Upper lobe of right lung (tissue), 1 donor: ENCODE results near the gene HS1BP3. TPM values are rescaled to one million over a fixed set of nuclear protein-coding genes. Genes with fewer than 3 reads are reported as not detected.

Experiments
- ATAC-seq: fragments of 200-7000 bp; cut with Tn5 transposase; one replicate; pipeline ENCODE4 v1.9.1; 2020; ENCODE audit warnings: mild to moderate bottlenecking, moderate library complexity
- DNase-seq: peaks from one replicate; pipeline ENCODE4 v3.0.0-alpha.2; 2020
- H3K27ac ChIP-seq: fragments of 200-600 bp; one replicate; pipeline ENCODE4 v1.8.0; 2022
- H3K27me3 ChIP-seq: fragments of 200-600 bp; one replicate; pipeline ENCODE4 v1.8.0; 2022; ENCODE audit warnings: mild to moderate bottlenecking
- H3K36me3 ChIP-seq: fragments of 200-600 bp; one replicate; pipeline ENCODE4 v1.8.0; 2022
- H3K4me1 ChIP-seq: fragments of 200-600 bp; one replicate; pipeline ENCODE4 v1.8.0; 2022
- H3K4me3 ChIP-seq: fragments of 200-600 bp; one replicate; pipeline ENCODE4 v1.8.0; 2022; ENCODE audit warnings: mild to moderate bottlenecking
- H3K9me3 ChIP-seq: fragments of 200-600 bp; one replicate; pipeline ENCODE4 v1.8.0; 2022
- CTCF ChIP-seq: fragments of 200-600 bp; IDR thresholded peaks from one replicate; pipeline ENCODE4 v1.8.0; 2022; ENCODE audit warnings: antibody characterized with exemption
- intact Hi-C: fragments of 100-400 bp; cut with DNase I; formaldehyde crosslinking; loops from one replicate; pipeline ENCODE4 v1.11.0; 2022
- total RNA-seq: library from RNA; stranded (reverse); fragmentation: NEBNext Ultra II Directional; extraction: Animal tissue kit (Norgen Biotek cat#: 25700); gene quantifications from one replicate; pipeline ENCODE4 v1.2.1, GENCODE V29; 2021
- donor health status: DM: no; HTN: yes; CAD: no; lungs with severe emphysema.

Gene HS1BP3
- total RNA-seq, 1 donor from 2014 or later = 35.8 TPM

DNA sequence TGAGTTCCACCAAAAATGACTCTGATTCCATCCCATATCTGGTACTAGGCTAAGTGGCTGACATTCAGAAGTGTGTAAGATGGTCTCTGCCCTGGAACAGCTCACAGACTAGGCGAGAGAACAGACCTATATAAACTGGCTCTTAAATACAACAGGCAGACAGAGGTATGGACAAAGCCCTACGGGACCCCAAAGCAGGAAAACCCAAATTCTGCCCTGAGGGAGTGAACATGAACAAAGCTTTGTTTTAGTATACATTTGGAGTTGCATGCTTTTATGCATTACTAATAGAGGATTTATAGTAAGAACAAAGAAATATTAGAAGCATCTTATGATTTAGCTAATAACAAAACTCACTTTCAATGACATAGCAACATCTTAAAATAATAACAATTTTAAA, 41.2 kb upstream of the HS1BP3 start:
- no peaks in the 10 kb centered on the region for H3K27me3 ChIP-seq
- H3K4me1 ChIP-seq = peaks cover 3% of the 10 kb centered on the region
- DNase-seq (no peak), ATAC-seq (no peak)
- no peaks in the 10 kb centered on the region for H3K9me3 ChIP-seq
- no peak overlapping the region for H3K4me3 ChIP-seq
- TF ChIP-seq CTCF = no peak
- intact Hi-C loops = no loop called here
- H3K36me3 ChIP-seq = peaks cover 2% of the 10 kb centered on the region
- H3K27ac ChIP-seq = no peak overlapping the region

- intact Hi-C loops = no loop called here
- Histone ChIP-seq H3K4me1 (peaks cover 3% of the 10 kb centered on the region), H3K36me3 (peaks cover 11% of the 10 kb centered on the region), H3K27me3 (no peaks in the 10 kb centered on the region), H3K27ac (no peak overlapping the region), H3K4me3 (no peak overlapping the region), H3K9me3 (no peaks in the 10 kb centered on the region)
- TF ChIP-seq CTCF = no peak
- ATAC-seq (no peak), DNase-seq (no peak)
These were observed 40.3 kb upstream of the HS1BP3 start for GRCh38 chr2:20691076-20691734.

DNA sequence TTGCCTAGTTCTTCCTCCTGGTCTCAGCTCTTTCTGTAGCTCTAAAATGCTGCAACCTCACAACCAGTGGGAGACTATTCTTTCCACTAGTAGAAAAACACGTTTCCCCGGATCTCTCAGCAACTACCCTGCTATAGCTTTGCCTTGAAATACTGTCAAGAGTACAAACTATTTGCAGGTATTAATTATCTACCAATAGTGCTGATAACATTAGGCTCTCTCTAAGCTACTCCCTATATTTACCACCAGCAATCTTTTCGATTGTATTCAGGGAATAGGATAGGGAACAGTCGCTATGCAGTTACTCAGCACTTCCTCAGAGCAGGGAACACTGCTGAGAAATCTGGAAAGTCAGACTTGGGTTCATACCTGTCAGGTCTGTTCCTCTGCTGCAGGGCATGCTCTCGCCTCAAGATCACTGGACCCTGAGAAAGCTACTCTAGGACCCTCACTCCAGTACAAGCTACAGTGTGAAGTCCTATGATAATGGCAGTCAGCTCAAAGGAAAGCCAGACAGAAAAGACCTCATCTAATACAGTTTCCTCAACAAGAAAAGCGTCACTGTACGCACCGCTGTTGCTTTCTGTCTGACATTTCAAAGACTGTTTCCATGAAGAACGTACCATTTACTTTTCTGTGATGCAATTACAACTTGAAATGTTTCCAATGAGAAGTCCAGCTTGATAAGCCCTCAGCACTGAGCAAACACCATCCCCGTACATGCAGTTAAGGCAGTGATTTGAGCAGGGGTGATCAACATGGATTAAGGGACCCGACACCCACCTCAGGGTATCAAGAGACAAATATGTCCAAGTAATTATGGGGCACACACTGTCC, 38.7 kb upstream of the HS1BP3 start:
- TF ChIP-seq CTCF = no peak
- intact Hi-C loops = no loop called here
- Histone ChIP-seq H3K27me3 (no peaks in the 10 kb centered on the region), H3K27ac (no peak overlapping the region), H3K4me3 (no peak overlapping the region), H3K9me3 (no peaks in the 10 kb centered on the region), H3K4me1 (peaks cover 3% of the 10 kb centered on the region), H3K36me3 (peaks cover 24% of the 10 kb centered on the region)
- DNase-seq = no peak
- peak; percentile 71 for ATAC-seq

DNA sequence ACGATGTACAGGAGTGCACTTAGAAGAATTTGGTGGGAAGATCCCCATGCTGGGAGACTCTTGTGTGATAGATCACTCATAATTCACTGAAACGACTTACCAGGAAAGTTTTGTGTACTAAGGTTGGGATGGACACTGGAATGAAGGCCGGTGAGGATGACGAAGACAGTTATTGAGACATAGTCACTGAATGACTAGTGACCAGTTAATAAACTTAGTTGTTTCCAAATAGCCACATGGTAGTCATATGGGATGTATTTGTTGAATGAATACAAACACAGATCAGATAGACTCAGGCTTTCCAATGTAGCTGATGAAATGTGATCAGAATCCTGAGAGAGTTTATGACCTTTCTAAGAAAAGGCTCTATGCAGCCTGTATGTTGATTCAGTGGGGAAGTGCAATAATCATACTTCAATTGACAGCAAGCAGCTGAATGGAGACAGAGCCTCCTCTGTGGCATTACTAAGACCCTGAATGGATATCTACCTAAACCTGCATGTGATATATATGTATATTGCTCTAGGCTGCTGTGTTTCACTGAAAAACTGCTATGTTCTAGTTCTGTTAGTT, 36.4 kb upstream of the HS1BP3 start:
- intact Hi-C loops = no loop called here
- peaks cover 28% of the 10 kb centered on the region for H3K36me3 ChIP-seq
- peaks cover 3% of the 10 kb centered on the region for H3K4me1 ChIP-seq
- no peak for ATAC-seq
- DNase-seq = no peak
- no peak overlapping the region for H3K4me3 ChIP-seq
- no peak for TF ChIP-seq CTCF
- H3K27me3 ChIP-seq = no peaks in the 10 kb centered on the region
- H3K27ac ChIP-seq = no peak overlapping the region
- no peaks in the 10 kb centered on the region for H3K9me3 ChIP-seq

DNA sequence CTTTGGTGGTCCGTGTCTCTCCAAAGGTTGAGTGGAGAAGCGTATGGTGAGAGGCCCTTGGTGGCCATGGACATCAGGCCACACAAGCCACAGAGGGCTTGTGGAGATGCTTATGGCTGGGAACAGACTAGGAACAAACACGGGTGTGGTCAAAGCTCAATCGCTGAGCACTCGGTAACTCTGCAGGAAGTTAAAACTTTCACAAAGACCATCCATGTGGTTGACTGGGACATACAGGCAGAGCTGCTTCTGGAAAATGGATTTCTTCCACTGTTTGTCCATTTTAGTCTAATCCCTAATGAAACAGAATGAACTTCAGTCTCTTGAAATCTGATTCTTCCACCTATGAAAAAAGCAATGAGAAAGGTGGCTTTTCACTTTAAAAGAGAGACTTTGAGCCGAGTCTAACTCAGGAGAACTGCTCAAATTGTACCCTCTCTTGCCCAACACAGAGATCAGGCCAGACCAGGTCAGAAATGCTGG, 33.7 kb upstream of the HS1BP3 start:
- intact Hi-C loops = no loop called here
- ATAC-seq (no peak), DNase-seq (no peak)
- Histone ChIP-seq H3K27ac (no peak overlapping the region), H3K36me3 (peaks cover 28% of the 10 kb centered on the region), H3K9me3 (no peaks in the 10 kb centered on the region), H3K4me1 (no peaks in the 10 kb centered on the region), H3K27me3 (no peaks in the 10 kb centered on the region), H3K4me3 (no peak overlapping the region)
- TF ChIP-seq CTCF = no peak
